Activated naive CD4-positive, alpha-beta T cell treated with anti-CD3 and anti-CD28 coated beads for 36 hours (primary cell): ENCODE data around the gene KCTD2. TPM values are rescaled to one million over a fixed set of nuclear protein-coding genes. Genes with fewer than 3 reads are reported as not detected.
A peak's percentile ranks its signal among the peaks of the same experiment; 100 is the strongest.
"Not testable (repeated sequence)": the region's sequence is repeated elsewhere in the genome, so short reads cannot be mapped to it uniquely, and the experiment has no call there.

Experiments used
- CTCF ChIA-PET: fragments of 350-600 bp; sonication (Branson Sonifier 250); formaldehyde crosslinking; loops from one replicate; lab custom pipeline; 2021; ENCODE audit warnings: antibody characterized with exemption; lab: Charles Lee
- DNase-seq: peaks from one replicate; pipeline ENCODE4 v3.0.0-alpha.2; 2020
- H3K27ac Mint-ChIP-seq: one replicate; pipeline ENCODE4 v1.8.0; 2021; ENCODE audit warnings: mild to moderate bottlenecking, mixed read lengths
- H3K27me3 Mint-ChIP-seq: one replicate; pipeline ENCODE4 v1.8.0; 2021; ENCODE audit warnings: low read depth, mixed read lengths
- H3K36me3 Mint-ChIP-seq: one replicate; pipeline ENCODE4 v1.8.0; 2021; ENCODE audit warnings: low read depth, mixed read lengths
- H3K4me1 Mint-ChIP-seq: one replicate; pipeline ENCODE4 v1.8.0; 2021; ENCODE audit warnings: low read depth, mixed read lengths
- H3K4me3 Mint-ChIP-seq: one replicate; pipeline ENCODE4 v1.8.0; 2021; ENCODE audit warnings: mild to moderate bottlenecking, moderate library complexity, mixed read lengths
- H3K9me3 Mint-ChIP-seq: one replicate; pipeline ENCODE4 v1.8.0; 2021; ENCODE audit warnings: mixed read lengths
- intact Hi-C: fragments of 100-400 bp; cut with micrococcal nuclease; formaldehyde crosslinking; loops from one replicate; pipeline ENCODE4 v1.15.1; 2023
- total RNA-seq, 2 experiments: library from RNA; stranded (reverse); gene quantifications; one replicate each; pipeline ENCODE4 v1.2.3, GENCODE V29; 2021

Gene KCTD2
- total RNA-seq, 2 experiments from 2014 or later: 18.7 to 20.8 TPM

DNA sequence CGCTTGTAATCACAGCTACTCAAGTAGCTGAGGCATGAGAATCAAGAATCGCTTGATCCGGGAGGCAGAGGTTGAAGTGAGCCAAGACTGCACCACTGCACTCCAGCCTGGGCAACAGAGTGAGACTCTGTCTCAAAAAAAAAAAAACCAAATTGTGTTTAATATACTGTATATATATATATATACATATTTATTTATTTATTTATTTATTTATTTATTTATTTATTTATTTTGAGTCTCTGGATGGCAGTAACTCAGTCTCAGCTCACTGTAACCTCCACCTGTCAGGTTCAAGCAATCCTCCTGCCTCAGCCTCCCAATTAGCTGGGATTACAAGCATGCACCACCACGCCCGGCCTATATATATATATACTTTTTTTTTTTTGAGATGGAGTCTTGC lies 25.9 kb downstream of the KCTD2 start:
- H3K4me3 Mint-ChIP-seq, DNase-seq, H3K27ac Mint-ChIP-seq, intact Hi-C loops, H3K9me3 Mint-ChIP-seq, H3K27me3 Mint-ChIP-seq, H3K36me3 Mint-ChIP-seq: not testable (repeated sequence)
- CTCF ChIA-PET: interaction anchor here (0.7 to 2.1 kb wide), 3 partner anchors 41 to 467 kb away, joined by 3 to 11 read pairs (median 4); no protein-coding TSS in a partner anchor
- H3K4me1 Mint-ChIP-seq: peaks cover 12% of the 10 kb centered on the region

DNA sequence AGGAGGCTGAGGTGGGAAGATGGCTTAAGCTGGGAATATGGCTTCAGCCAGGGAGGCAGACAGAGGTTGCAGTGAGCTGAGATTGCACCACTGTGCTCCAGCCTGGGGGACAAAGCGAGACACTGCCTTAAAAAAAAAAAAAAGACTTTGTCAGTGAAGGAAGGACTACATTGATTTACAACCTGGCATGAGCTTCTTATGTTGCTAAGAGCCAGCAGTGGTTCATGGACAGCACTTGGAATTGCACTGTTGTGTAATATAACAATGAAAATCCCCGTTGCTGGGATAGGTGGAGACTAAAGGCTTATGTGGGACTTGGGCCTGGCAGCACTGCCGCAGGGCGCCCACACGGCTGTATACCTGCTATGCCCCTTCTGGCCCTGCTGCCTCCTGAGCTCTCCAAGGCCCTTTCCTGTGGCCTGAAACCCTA lies 26.6 kb downstream of the KCTD2 start:
- no peaks in the 10 kb centered on the region for H3K27me3 Mint-ChIP-seq
- H3K4me3 Mint-ChIP-seq: no peak overlapping the region
- intact Hi-C loops: no loop called here
- no peak overlapping the region for H3K27ac Mint-ChIP-seq
- CTCF ChIA-PET: interaction anchor here (2.1 kb wide), 1 partner anchor 41 kb away, joined by 11 read pairs; no protein-coding TSS in a partner anchor
- H3K36me3 Mint-ChIP-seq: no peaks in the 10 kb centered on the region
- DNase-seq: no peak
- H3K9me3 Mint-ChIP-seq: no peaks in the 10 kb centered on the region
- peaks cover 12% of the 10 kb centered on the region for H3K4me1 Mint-ChIP-seq

DNA sequence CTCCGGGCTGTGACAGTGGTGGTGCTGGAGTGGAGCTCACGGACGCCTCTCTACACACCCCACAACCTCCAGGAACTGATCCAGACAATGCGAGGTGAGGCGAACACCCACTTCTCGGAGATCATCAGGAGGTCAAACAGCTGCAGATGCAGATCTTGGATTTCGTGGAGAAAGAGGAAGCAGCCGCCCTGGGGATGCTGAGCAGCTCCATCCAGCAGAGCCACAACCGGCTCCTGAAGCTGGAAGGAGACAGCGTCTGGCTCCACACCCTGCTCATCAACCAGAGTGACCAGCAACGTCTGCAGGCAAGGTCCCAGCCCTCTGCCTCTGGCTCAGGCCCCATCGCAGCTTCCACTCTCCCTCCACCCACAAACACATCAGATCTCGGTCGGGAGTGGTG lies 27.5 kb downstream of the KCTD2 start:
- peaks cover 15% of the 10 kb centered on the region for H3K4me1 Mint-ChIP-seq
- CTCF ChIA-PET: interaction anchor here (1.1 kb wide), 1 partner anchor 10 kb away, joined by 10 read pairs; no protein-coding TSS in a partner anchor
- H3K27ac Mint-ChIP-seq: no peak overlapping the region
- intact Hi-C loops: no loop called here
- no peaks in the 10 kb centered on the region for H3K9me3 Mint-ChIP-seq
- no peak overlapping the region for H3K4me3 Mint-ChIP-seq
- no peaks in the 10 kb centered on the region for H3K27me3 Mint-ChIP-seq
- DNase-seq: no peak
- H3K36me3 Mint-ChIP-seq: no peaks in the 10 kb centered on the region

- intact Hi-C loops: no loop called here
- H3K4me3 Mint-ChIP-seq: no peak overlapping the region
- peaks cover 17% of the 10 kb centered on the region for H3K4me1 Mint-ChIP-seq
- CTCF ChIA-PET: interaction anchor here (0.6 to 1.5 kb wide), 5 partner anchors 8 to 126 kb away, joined by 3 to 4 read pairs (median 4); partner anchors contain the start of gene SLC16A5
- DNase-seq: no peak
- no peaks in the 10 kb centered on the region for H3K27me3 Mint-ChIP-seq
- no peak overlapping the region for H3K27ac Mint-ChIP-seq
- H3K36me3 Mint-ChIP-seq: no peaks in the 10 kb centered on the region
- no peaks in the 10 kb centered on the region for H3K9me3 Mint-ChIP-seq
Measured at GRCh38 chr17:75075597-75076336, 28.7 kb downstream of the KCTD2 start.

DNA sequence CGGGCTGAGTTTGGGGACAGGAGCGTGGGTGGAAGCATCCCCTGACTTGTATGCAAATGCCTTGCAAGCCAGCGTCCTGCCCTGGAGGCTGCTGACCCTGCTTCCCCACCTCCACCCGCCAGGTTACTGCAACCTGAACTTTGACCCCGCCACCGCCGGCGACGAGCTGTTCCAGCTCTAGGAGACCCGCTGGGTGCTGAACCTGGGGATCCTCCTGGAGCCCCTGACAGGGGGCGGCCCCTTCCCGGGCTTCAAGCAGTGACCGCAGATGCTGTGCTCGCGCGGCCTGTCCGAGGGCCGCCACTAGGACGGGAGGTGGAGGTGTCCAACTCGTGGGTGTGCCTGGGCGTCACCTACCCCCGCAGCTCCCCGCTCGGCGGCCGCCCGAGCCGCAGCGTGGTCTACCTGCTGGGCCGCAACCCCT lies 30.1 kb downstream of the KCTD2 start:
- intact Hi-C loops: no loop called here
- Mint-ChIP-seq H3K27ac (no peak overlapping the region), H3K4me3 (no peak overlapping the region), H3K27me3 (no peaks in the 10 kb centered on the region), H3K9me3 (no peaks in the 10 kb centered on the region), H3K36me3 (no peaks in the 10 kb centered on the region), H3K4me1 (peaks cover 17% of the 10 kb centered on the region)
- DNase-seq: no peak
- CTCF ChIA-PET: interaction anchor here (0.6 to 1.5 kb wide), 6 partner anchors 11 to 283 kb away, joined by 3 to 4 read pairs (median 4); partner anchors contain the start of genes OTOP2 and SLC16A5

GRCh38 chr17:75077496-75078283 lies 30.7 kb downstream of the KCTD2 start:
- CTCF ChIA-PET: interaction anchor here (0.6 to 1.5 kb wide), 4 partner anchors 8 to 283 kb away, joined by 3 to 5 read pairs (median 4); no protein-coding TSS in a partner anchor
- DNase-seq: peak; percentile 53

GRCh38 chr17:75078284-75079022 lies 31.4 kb downstream of the KCTD2 start:
- intact Hi-C loops: no loop called here
- H3K4me3 Mint-ChIP-seq: no peak overlapping the region
- DNase-seq: no peak

More at GRCh38 chr17:75077496-75078283, 30.7 kb downstream of the KCTD2 start:
- H3K27me3 Mint-ChIP-seq: no peaks in the 10 kb centered on the region
- intact Hi-C loops: no loop called here
- H3K36me3 Mint-ChIP-seq: no peaks in the 10 kb centered on the region
- H3K27ac Mint-ChIP-seq: no peak overlapping the region
- H3K9me3 Mint-ChIP-seq: no peaks in the 10 kb centered on the region
- H3K4me3 Mint-ChIP-seq: peak overlapping the region; percentile 57
- H3K4me1 Mint-ChIP-seq: peaks cover 17% of the 10 kb centered on the region

DNA sequence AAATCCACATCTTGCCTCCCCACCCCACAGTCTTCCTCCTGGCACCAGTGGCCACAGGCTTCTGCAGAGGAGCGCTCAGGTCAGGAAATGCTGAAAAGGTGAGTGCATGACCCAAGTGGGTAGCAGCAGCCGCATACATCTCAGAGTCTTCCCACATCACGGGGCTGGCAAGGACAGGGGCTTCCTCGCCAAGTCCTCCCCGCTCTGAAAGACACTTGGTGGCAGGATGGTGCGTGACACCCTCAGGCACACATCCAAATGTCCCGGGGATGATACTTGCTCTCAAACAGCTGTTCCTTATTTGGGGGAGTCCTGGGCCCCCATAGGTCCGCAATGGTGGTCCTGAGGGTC lies 32.0 kb downstream of the KCTD2 start:
- Mint-ChIP-seq H3K27me3 (no peaks in the 10 kb centered on the region), H3K4me1 (peaks cover 21% of the 10 kb centered on the region), H3K36me3 (no peaks in the 10 kb centered on the region), H3K4me3 (no peak overlapping the region), H3K27ac (peak overlapping the region; percentile 11), H3K9me3 (no peaks in the 10 kb centered on the region)
- no peak for DNase-seq
- CTCF ChIA-PET: interaction anchor here (1.0 to 1.5 kb wide), 2 partner anchors 9 to 35 kb away, joined by 4 to 5 read pairs; no protein-coding TSS in a partner anchor
- intact Hi-C loops: no loop called here

More at GRCh38 chr17:75078284-75079022, 31.4 kb downstream of the KCTD2 start:
- H3K9me3 Mint-ChIP-seq: no peaks in the 10 kb centered on the region
- CTCF ChIA-PET: interaction anchor here (0.6 to 1.5 kb wide), 4 partner anchors 8 to 212 kb away, joined by 3 to 5 read pairs (median 4); no protein-coding TSS in a partner anchor
- H3K27ac Mint-ChIP-seq: peak overlapping the region; percentile 11
- H3K27me3 Mint-ChIP-seq: no peaks in the 10 kb centered on the region
- no peaks in the 10 kb centered on the region for H3K36me3 Mint-ChIP-seq
- peaks cover 17% of the 10 kb centered on the region for H3K4me1 Mint-ChIP-seq

- Mint-ChIP-seq H3K27ac (no peak overlapping the region), H3K9me3 (no peaks in the 10 kb centered on the region), H3K27me3 (no peaks in the 10 kb centered on the region), H3K36me3 (no peaks in the 10 kb centered on the region), H3K4me3 (no peak overlapping the region), H3K4me1 (peaks cover 33% of the 10 kb centered on the region)
- intact Hi-C loops: no loop called here
- CTCF ChIA-PET: interaction anchor here (0.6 to 0.9 kb wide), 2 partner anchors 48 to 121 kb away, joined by 3 read pairs; no protein-coding TSS in a partner anchor
- DNase-seq: no peak
Measured at GRCh38 chr17:75081611-75082540, 34.9 kb downstream of the KCTD2 start.

GRCh38 chr17:75082683-75083082 lies 35.7 kb downstream of the KCTD2 start:
- Mint-ChIP-seq H3K36me3 (no peaks in the 10 kb centered on the region), H3K4me3 (no peak overlapping the region), H3K27ac (no peak overlapping the region), H3K9me3 (no peaks in the 10 kb centered on the region), H3K4me1 (peaks cover 33% of the 10 kb centered on the region), H3K27me3 (no peaks in the 10 kb centered on the region)
- no peak for DNase-seq
- CTCF ChIA-PET: no interaction called here
- intact Hi-C loops: no loop called here
